HG02588 (cell line): ENCODE results near the gene MYL11.

Experiments used
- ATAC-seq: cut with Tn5 transposase; IDR thresholded peaks from one replicate; pipeline ENCODE4 v1.9.1; 2021; ENCODE audit warnings: mild to moderate bottlenecking, moderate library complexity; ENCODE audit not compliant: unreplicated experiment

Gene MYL11

GRCh38 chr16:30369938-30370455 is 4.6 kb upstream of the MYL11 start:
- ATAC-seq: peak; percentile 8

GRCh38 chr16:30370456-30371247 is 4.0 kb upstream of the MYL11 start, which contains the start of gene TBC1D10B:
TBC1D10B (minus strand) TSS chr16:30370494; CDS start chr16:30370183, 311 bp downstream.
- ATAC-seq: peak; percentile 67

- no peak for ATAC-seq
These were observed 3.3 kb upstream of the MYL11 start for GRCh38 chr16:30371248-30371816.

- no peak for ATAC-seq
These were observed 2.4 kb upstream of the MYL11 start for GRCh38 chr16:30372038-30372712.

GRCh38 chr16:30372725-30373124 is 1.9 kb upstream of the MYL11 start:
- no peak for ATAC-seq

- ATAC-seq: no peak
These were observed 1.3 kb downstream of the MYL11 start for GRCh38 chr16:30375864-30376263.

- ATAC-seq: no peak
These were observed 1.9 kb downstream of the MYL11 start for GRCh38 chr16:30376461-30376902.

GRCh38 chr16:30377050-30377811 is 2.6 kb downstream of the MYL11 start:
- no peak for ATAC-seq

GRCh38 chr16:30377812-30378235 is 3.2 kb downstream of the MYL11 start:
- peak; percentile 40 for ATAC-seq

GRCh38 chr16:30378236-30379157 is 3.9 kb downstream of the MYL11 start:
- peak; percentile 75 for ATAC-seq

- ATAC-seq: no peak
These were observed 4.7 kb downstream of the MYL11 start for GRCh38 chr16:30379158-30379783.

GRCh38 chr16:30380072-30380802 is 5.6 kb downstream of the MYL11 start:
- ATAC-seq: no peak

- ATAC-seq: no peak
These were observed 6.2 kb downstream of the MYL11 start for GRCh38 chr16:30380803-30381208.

- ATAC-seq: no peak
These were observed 6.9 kb downstream of the MYL11 start for GRCh38 chr16:30381291-30382041.

- no peak for ATAC-seq
These were observed 7.7 kb downstream of the MYL11 start, which contains the start of gene SEPTIN1 for GRCh38 chr16:30382111-30382881. SEPTIN1 (minus strand) TSS chr16:30382561; CDS start chr16:30382542, 19 bp downstream.

GRCh38 chr16:30383521-30383920 is 8.9 kb downstream of the MYL11 start:
- no peak for ATAC-seq

GRCh38 chr16:30394592-30395154 is 20.1 kb downstream of the MYL11 start:
- no peak for ATAC-seq
